GM23338 (cell line): Measurements from ENCODE around the gene TMC1. TPM values are rescaled to one million over a fixed set of nuclear protein-coding genes. Genes with fewer than 3 reads are reported as not detected.

ENCODE experiments used
- ATAC-seq: fragments of 200-7000 bp; cut with Tn5 transposase; 3 replicates; pipeline ENCODE4 v1.9.1; 2020
- DNase-seq: peaks from one replicate; pipeline ENCODE4 v3.0.0-alpha.2; 2015; ENCODE audit warnings: low spot score
- H2AFZ ChIP-seq: fragments of 200-600 bp; sonication (generic); 2 replicates; pipeline ENCODE4 v1.8.0; 2016; ENCODE audit warnings: antibody characterized with exemption, mild to moderate bottlenecking, moderate library complexity
- H3F3A ChIP-seq: fragments of 200-600 bp; sonication (generic); replicated peaks from 2 replicates; pipeline ENCODE4 v1.8.0; 2017; ENCODE audit warnings: antibody characterized with exemption, mixed run types, low read depth
- H3K27ac ChIP-seq: fragments of 200-600 bp; sonication (generic); 2 replicates; pipeline ENCODE4 v1.6.1; 2016; ENCODE audit warnings: low read depth
- H3K27me3 ChIP-seq: fragments of 200-600 bp; sonication (generic); 2 replicates; pipeline ENCODE4 v1.8.0; 2016; ENCODE audit warnings: mild to moderate bottlenecking, mixed run types, moderate library complexity; ENCODE audit not compliant: insufficient read depth
- H3K36me3 ChIP-seq: fragments of 200-600 bp; sonication (generic); 2 replicates; pipeline ENCODE4 v1.8.0; 2016; ENCODE audit warnings: mild to moderate bottlenecking; ENCODE audit not compliant: insufficient read depth
- H3K4me1 ChIP-seq: fragments of 200-600 bp; sonication (generic); 2 replicates; pipeline ENCODE4 v1.8.0; 2016; ENCODE audit warnings: mild to moderate bottlenecking, moderate library complexity; ENCODE audit not compliant: insufficient read depth
- H3K4me2 ChIP-seq: fragments of 200-600 bp; sonication (generic); 2 replicates; pipeline ENCODE4 v1.7.1; 2017; ENCODE audit warnings: mixed run types
- H3K4me3 ChIP-seq: fragments of 200-600 bp; sonication (generic); 2 replicates; pipeline ENCODE4 v1.6.1; 2016; ENCODE audit warnings: mixed run types
- H3K79me2 ChIP-seq: fragments of 200-600 bp; sonication (generic); replicated peaks from 2 replicates; pipeline ENCODE4 v1.8.0; 2017; ENCODE audit warnings: mild to moderate bottlenecking; ENCODE audit not compliant: insufficient read depth
- H3K9me2 ChIP-seq: fragments of 200-600 bp; sonication (generic); 2 replicates; pipeline ENCODE4 v1.8.0; 2017; ENCODE audit not compliant: insufficient read depth
- H4K20me1 ChIP-seq: fragments of 200-600 bp; sonication (generic); replicated peaks from 2 replicates; pipeline ENCODE4 v1.8.0; 2017; ENCODE audit warnings: mild to moderate bottlenecking; ENCODE audit not compliant: insufficient read depth
- H3K27ac Mint-ChIP-seq: 2 replicates; pipeline ENCODE4 v1.8.0; 2020; ENCODE audit warnings: inconsistent platforms, mild to moderate bottlenecking, moderate library complexity, mixed read lengths
- H3K27me3 Mint-ChIP-seq: 3 replicates; pipeline ENCODE4 v1.8.0; 2022; ENCODE audit warnings: low read depth, mild to moderate bottlenecking, moderate library complexity, mixed read lengths, inconsistent platforms; ENCODE audit not compliant: insufficient read depth, poor library complexity
- H3K36me3 Mint-ChIP-seq: 3 replicates; pipeline ENCODE4 v1.8.0; 2021; ENCODE audit warnings: low read depth, mild to moderate bottlenecking, inconsistent platforms, moderate library complexity, mixed read lengths
- H3K4me1 Mint-ChIP-seq: 3 replicates; pipeline ENCODE4 v1.8.0; 2020; ENCODE audit warnings: mild to moderate bottlenecking, inconsistent platforms, mixed read lengths
- H3K4me3 Mint-ChIP-seq: 3 replicates; pipeline ENCODE4 v1.8.0; 2021; ENCODE audit warnings: moderate library complexity, mild to moderate bottlenecking, inconsistent platforms, mixed read lengths
- H3K9me3 Mint-ChIP-seq: 3 replicates; pipeline ENCODE4 v1.8.0; 2020; ENCODE audit warnings: moderate library complexity, mild to moderate bottlenecking, inconsistent platforms, mixed read lengths
- CREB1 ChIP-seq: fragments of 250-450 bp; sonication (Bioruptor Pico); IDR thresholded peaks from 2 replicates; pipeline ENCODE4 v1.5.0; 2020; ENCODE audit warnings: low read depth, mild to moderate bottlenecking, moderate library complexity
- EZH2phosphoT487 ChIP-seq: fragments of 200-600 bp; sonication (generic); IDR thresholded peaks from one replicate; pipeline ENCODE4 v1.8.1; 2018; ENCODE audit warnings: antibody characterized with exemption; ENCODE audit not compliant: unreplicated experiment
- JUNB ChIP-seq: IDR thresholded peaks from one replicate; pipeline ENCODE4 v1.6.1; 2016; ENCODE audit warnings: antibody characterized with exemption; ENCODE audit not compliant: unreplicated experiment
- NANOG ChIP-seq: IDR thresholded peaks from 2 replicates; pipeline ENCODE4 v1.6.1; 2016; ENCODE audit warnings: antibody characterized with exemption, borderline replicate concordance
- POLR2AphosphoS5 ChIP-seq: IDR thresholded peaks from 2 replicates; pipeline ENCODE4 v1.6.1; 2016; ENCODE audit warnings: antibody characterized with exemption, low read depth
- STAT1 ChIP-seq: IDR thresholded peaks from one replicate; pipeline ENCODE4 v1.6.1; 2016; ENCODE audit warnings: antibody characterized with exemption; ENCODE audit not compliant: unreplicated experiment
- ZNF331 ChIP-seq: fragments of 250-450 bp; sonication (Bioruptor Pico); IDR thresholded peaks from 2 replicates; pipeline ENCODE4 v1.5.0; 2020; ENCODE audit warnings: low read depth, mild to moderate bottlenecking, moderate library complexity
- polyA plus RNA-seq: library from polyadenylated mRNA; unstranded; fragments of >200 nt; fragmentation: Nextera tagmentation; extraction: Ambion mirVana; gene quantifications from 2 replicates; pipeline ENCODE4 v1.2.1, GENCODE V29; 2016
- total RNA-seq: library from RNA; depleted of rRNA; stranded (reverse); fragments of >200 nt; shearing (Covaris generic); gene quantifications from 2 replicates; pipeline ENCODE4 v1.2.3, GENCODE V29; 2014
- TF ChIP-seq, protein P1 (sequence below): fragments of 250-450 bp; sonication (Bioruptor Pico); IDR thresholded peaks from 2 replicates; pipeline ENCODE4 v1.5.0; 2020; ENCODE audit warnings: mild to moderate bottlenecking, moderate library complexity
- TF ChIP-seq, protein P2 (sequence below), 2 experiments: fragments of 200-600 bp in 1 of 2; sonication (generic) in 1 of 2; conservative IDR thresholded peaks; 2 replicates each; pipeline versions ENCODE4 v1.5.1 to v1.6.1; 2016 to 2017; ENCODE audit warnings: antibody characterized with exemption in 2 of 2, low read depth in 2 of 2, mild to moderate bottlenecking in 2 of 2, moderate library complexity in 1 of 2
- TF ChIP-seq, protein P3 (sequence below): IDR thresholded peaks from 2 replicates; pipeline ENCODE4 v1.6.1; 2016; ENCODE audit warnings: antibody characterized with exemption
- TF ChIP-seq, protein P4 (sequence below): IDR thresholded peaks from one replicate; pipeline ENCODE4 v1.6.1; 2018; ENCODE audit warnings: antibody characterized with exemption; ENCODE audit not compliant: unreplicated experiment

The TMC1 gene
- total and polyA plus RNA-seq, 2 experiments from 2014 or later: 0.61 to 1.2 TPM

DNA sequence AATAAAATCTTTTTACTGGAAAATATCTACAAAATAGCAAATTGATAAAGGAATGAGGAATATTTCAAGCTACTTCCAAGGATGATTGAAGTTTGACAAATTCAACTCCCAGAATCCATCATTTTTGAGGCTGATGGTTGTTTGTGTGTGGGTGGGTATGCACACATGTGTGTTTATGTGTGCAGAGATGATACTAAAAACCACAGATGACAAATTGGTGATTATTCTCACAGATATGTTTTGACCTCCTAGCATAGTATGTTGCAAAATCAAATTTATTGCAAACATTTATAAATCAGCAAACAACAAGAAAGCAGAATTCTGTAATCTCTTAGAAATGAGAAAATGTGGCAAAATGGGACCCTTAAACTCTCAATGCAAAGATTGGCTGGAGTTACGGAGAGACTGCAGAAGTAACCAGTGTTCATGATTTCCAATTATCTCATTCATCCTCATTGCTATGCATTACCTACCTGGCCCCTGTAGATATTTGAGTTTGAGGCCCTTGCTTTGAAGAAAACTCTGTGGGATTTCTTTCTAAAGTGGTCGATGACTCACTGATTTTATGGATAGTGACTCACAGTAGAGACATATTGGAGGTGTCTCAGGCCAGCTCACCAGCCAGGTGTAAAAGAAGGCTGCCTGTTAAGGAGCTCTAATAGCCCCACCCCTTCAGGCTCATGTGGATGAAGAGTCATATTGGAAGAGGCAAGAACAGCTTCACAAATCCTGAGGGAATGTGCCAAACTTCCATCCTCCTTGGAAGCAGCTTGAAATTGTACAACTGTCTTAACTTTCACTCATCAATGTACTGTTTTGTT lies 44.6 kb upstream of the TMC1 start (continued):
- TF ChIP-seq, protein P1, sequence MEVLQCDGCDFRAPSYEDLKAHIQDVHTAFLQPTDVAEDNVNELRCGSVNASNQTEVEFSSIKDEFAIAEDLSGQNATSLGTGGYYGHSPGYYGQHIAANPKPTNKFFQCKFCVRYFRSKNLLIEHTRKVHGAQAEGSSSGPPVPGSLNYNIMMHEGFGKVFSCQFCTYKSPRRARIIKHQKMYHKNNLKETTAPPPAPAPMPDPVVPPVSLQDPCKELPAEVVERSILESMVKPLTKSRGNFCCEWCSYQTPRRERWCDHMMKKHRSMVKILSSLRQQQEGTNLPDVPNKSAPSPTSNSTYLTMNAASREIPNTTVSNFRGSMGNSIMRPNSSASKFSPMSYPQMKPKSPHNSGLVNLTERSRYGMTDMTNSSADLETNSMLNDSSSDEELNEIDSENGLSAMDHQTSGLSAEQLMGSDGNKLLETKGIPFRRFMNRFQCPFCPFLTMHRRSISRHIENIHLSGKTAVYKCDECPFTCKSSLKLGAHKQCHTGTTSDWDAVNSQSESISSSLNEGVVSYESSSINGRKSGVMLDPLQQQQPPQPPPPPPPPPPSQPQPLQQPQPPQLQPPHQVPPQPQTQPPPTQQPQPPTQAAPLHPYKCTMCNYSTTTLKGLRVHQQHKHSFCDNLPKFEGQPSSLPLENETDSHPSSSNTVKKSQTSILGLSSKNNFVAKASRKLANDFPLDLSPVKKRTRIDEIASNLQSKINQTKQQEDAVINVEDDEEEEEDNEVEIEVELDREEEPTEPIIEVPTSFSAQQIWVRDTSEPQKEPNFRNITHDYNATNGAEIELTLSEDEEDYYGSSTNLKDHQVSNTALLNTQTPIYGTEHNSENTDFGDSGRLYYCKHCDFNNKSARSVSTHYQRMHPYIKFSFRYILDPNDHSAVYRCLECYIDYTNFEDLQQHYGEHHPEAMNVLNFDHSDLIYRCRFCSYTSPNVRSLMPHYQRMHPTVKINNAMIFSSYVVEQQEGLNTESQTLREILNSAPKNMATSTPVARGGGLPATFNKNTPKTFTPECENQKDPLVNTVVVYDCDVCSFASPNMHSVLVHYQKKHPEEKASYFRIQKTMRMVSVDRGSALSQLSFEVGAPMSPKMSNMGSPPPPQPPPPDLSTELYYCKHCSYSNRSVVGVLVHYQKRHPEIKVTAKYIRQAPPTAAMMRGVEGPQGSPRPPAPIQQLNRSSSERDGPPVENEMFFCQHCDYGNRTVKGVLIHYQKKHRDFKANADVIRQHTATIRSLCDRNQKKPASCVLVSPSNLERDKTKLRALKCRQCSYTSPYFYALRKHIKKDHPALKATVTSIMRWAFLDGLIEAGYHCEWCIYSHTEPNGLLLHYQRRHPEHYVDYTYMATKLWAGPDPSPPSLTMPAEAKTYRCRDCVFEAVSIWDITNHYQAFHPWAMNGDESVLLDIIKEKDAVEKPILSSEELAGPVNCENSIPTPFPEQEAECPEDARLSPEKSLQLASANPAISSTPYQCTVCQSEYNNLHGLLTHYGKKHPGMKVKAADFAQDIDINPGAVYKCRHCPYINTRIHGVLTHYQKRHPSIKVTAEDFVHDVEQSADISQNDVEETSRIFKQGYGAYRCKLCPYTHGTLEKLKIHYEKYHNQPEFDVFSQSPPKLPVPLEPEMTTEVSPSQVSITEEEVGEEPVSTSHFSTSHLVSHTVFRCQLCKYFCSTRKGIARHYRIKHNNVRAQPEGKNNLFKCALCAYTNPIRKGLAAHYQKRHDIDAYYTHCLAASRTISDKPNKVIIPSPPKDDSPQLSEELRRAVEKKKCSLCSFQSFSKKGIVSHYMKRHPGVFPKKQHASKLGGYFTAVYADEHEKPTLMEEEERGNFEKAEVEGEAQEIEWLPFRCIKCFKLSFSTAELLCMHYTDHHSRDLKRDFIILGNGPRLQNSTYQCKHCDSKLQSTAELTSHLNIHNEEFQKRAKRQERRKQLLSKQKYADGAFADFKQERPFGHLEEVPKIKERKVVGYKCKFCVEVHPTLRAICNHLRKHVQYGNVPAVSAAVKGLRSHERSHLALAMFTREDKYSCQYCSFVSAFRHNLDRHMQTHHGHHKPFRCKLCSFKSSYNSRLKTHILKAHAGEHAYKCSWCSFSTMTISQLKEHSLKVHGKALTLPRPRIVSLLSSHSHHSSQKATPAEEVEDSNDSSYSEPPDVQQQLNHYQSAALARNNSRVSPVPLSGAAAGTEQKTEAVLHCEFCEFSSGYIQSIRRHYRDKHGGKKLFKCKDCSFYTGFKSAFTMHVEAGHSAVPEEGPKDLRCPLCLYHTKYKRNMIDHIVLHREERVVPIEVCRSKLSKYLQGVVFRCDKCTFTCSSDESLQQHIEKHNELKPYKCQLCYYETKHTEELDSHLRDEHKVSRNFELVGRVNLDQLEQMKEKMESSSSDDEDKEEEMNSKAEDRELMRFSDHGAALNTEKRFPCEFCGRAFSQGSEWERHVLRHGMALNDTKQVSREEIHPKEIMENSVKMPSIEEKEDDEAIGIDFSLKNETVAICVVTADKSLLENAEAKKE (CRISPR knock-in tag): no peak
- TF ChIP-seq CREB1 (CRISPR knock-in tag): no peak

DNA sequence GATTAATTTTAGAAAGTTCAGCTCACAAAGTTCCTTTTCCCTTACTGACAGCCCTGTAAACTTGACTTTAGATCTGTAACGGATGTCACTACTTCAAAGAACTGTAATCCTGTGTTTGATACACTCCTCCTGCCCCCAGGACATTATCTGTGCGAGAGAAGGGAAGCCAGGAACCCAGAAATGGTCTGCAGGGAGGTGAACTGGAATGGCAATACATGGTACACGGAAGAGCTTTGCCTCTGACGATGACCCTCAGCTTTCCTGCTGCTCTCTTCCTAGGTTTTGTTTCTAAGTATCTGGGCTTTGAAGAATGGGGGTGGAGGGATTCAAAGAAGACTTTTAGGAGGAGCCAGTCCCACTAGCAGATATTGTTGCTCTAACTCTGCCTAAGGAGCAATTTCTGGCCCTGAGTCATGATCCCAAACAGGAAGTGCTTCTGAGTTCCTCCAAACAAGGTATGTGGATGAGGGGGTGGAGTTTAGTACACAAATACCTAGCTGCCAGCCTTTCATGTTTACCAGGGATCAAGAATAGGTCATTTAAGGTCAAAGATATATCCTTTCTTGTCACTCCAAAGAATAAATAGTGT lies 43.4 kb upstream of the TMC1 start:
- Mint-ChIP-seq H3K4me1 (peaks cover 11% of the 10 kb centered on the region), H3K4me3 (no peak overlapping the region), H3K27ac (peak overlapping the region; percentile 78; the same call in 1 of the 2 replicates), H3K27me3 (peaks cover under 1% of the 10 kb centered on the region), H3K36me3 (no peaks in the 10 kb centered on the region), H3K9me3 (no peaks in the 10 kb centered on the region; the same call in 2 of the 3 replicates)
- no peak overlapping the region for H3K4me3 ChIP-seq
- H3K9me2 ChIP-seq: 0 out of 2 replicates have a peak, but pooled peaks cover 1% of the 10 kb centered on the region
- no peaks in the 10 kb centered on the region for H3K79me2 ChIP-seq
- DNase-seq (peak; percentile 48), ATAC-seq (no peak)
- H3F3A ChIP-seq: no peaks in the 10 kb centered on the region
- no peaks in the 10 kb centered on the region for H3K27me3 ChIP-seq
- H3K4me2 ChIP-seq: no peak overlapping the region
- H3K36me3 ChIP-seq: no peaks in the 10 kb centered on the region
- H2AFZ ChIP-seq: peak overlapping the region; percentile 87
- no peaks in the 10 kb centered on the region for H4K20me1 ChIP-seq
- 0 out of 2 replicates have a peak, but pooled peaks cover 7% of the 10 kb centered on the region for H3K4me1 ChIP-seq
- no peak overlapping the region for H3K27ac ChIP-seq
- TF ChIP-seq, protein P2, sequence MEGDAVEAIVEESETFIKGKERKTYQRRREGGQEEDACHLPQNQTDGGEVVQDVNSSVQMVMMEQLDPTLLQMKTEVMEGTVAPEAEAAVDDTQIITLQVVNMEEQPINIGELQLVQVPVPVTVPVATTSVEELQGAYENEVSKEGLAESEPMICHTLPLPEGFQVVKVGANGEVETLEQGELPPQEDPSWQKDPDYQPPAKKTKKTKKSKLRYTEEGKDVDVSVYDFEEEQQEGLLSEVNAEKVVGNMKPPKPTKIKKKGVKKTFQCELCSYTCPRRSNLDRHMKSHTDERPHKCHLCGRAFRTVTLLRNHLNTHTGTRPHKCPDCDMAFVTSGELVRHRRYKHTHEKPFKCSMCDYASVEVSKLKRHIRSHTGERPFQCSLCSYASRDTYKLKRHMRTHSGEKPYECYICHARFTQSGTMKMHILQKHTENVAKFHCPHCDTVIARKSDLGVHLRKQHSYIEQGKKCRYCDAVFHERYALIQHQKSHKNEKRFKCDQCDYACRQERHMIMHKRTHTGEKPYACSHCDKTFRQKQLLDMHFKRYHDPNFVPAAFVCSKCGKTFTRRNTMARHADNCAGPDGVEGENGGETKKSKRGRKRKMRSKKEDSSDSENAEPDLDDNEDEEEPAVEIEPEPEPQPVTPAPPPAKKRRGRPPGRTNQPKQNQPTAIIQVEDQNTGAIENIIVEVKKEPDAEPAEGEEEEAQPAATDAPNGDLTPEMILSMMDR (conservative IDR thresholded peaks at IDR 0.05; ENCODE audit: low read depth in 2 of 2): no peak
- TF ChIP-seq STAT1 (no peak), POLR2AphosphoS5 (no peak), CREB1 (CRISPR knock-in tag) (no peak), EZH2phosphoT487 (no peak), JUNB (no peak), ZNF331 (CRISPR knock-in tag) (no peak), NANOG (no peak)
- TF ChIP-seq, protein P3, sequence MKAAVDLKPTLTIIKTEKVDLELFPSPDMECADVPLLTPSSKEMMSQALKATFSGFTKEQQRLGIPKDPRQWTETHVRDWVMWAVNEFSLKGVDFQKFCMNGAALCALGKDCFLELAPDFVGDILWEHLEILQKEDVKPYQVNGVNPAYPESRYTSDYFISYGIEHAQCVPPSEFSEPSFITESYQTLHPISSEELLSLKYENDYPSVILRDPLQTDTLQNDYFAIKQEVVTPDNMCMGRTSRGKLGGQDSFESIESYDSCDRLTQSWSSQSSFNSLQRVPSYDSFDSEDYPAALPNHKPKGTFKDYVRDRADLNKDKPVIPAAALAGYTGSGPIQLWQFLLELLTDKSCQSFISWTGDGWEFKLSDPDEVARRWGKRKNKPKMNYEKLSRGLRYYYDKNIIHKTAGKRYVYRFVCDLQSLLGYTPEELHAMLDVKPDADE: no peak
- TF ChIP-seq, protein P4, sequence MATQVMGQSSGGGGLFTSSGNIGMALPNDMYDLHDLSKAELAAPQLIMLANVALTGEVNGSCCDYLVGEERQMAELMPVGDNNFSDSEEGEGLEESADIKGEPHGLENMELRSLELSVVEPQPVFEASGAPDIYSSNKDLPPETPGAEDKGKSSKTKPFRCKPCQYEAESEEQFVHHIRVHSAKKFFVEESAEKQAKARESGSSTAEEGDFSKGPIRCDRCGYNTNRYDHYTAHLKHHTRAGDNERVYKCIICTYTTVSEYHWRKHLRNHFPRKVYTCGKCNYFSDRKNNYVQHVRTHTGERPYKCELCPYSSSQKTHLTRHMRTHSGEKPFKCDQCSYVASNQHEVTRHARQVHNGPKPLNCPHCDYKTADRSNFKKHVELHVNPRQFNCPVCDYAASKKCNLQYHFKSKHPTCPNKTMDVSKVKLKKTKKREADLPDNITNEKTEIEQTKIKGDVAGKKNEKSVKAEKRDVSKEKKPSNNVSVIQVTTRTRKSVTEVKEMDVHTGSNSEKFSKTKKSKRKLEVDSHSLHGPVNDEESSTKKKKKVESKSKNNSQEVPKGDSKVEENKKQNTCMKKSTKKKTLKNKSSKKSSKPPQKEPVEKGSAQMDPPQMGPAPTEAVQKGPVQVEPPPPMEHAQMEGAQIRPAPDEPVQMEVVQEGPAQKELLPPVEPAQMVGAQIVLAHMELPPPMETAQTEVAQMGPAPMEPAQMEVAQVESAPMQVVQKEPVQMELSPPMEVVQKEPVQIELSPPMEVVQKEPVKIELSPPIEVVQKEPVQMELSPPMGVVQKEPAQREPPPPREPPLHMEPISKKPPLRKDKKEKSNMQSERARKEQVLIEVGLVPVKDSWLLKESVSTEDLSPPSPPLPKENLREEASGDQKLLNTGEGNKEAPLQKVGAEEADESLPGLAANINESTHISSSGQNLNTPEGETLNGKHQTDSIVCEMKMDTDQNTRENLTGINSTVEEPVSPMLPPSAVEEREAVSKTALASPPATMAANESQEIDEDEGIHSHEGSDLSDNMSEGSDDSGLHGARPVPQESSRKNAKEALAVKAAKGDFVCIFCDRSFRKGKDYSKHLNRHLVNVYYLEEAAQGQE: no peak
